AG04450 (cell line): Measurements from ENCODE around the gene ELAC1. TPM values are rescaled to one million over a fixed set of nuclear protein-coding genes. Genes with fewer than 3 reads are reported as not detected.
"Not testable (repeated sequence)": the region's sequence is repeated elsewhere in the genome, so short reads cannot be mapped to it uniquely, and the experiment has no call there.

Source experiments
- CTCF ChIA-PET: fragments of 300-600, 350-600 bp; formaldehyde crosslinking; extraction: SDS; loops from one replicate; lab custom pipeline; 2022; ENCODE audit warnings: antibody characterized with exemption, inconsistent platforms; lab: Charles Lee
- POLR2A ChIA-PET: fragments of 350-600 bp; formaldehyde crosslinking; extraction: SDS; loops from one replicate; lab custom pipeline; 2021; ENCODE audit warnings: antibody characterized with exemption, inconsistent platforms; lab: Yijun Ruan, JAX
- DNase-seq: peaks from one replicate; pipeline ENCODE4 v3.0.0-alpha.2; 2011; ENCODE audit warnings: low read depth, low spot score
- H3K27ac ChIP-seq: one replicate; pipeline ENCODE4 v1.5.1; 2012; ENCODE audit warnings: low read depth, low read length, control low read depth
- H3K27me3 ChIP-seq: one replicate; pipeline ENCODE4 v1.6.0; 2012; ENCODE audit warnings: low read length; ENCODE audit not compliant: control insufficient read depth, insufficient read depth
- H3K4me3 ChIP-seq: 2 replicates; pipeline ENCODE4 v1.5.1; 2011; ENCODE audit warnings: mild to moderate bottlenecking, low read depth, low read length, control low read depth
- H3K9me3 ChIP-seq: 2 replicates; pipeline ENCODE4 v1.5.1; 2012; ENCODE audit warnings: low read length; ENCODE audit not compliant: control insufficient read depth, insufficient read depth
- polyA plus RNA-seq: library from polyadenylated mRNA; depleted of rRNA; stranded (reverse); fragments of >200 nt; gene quantifications from 2 replicates; pipeline ENCODE4 v1.2.3, GENCODE V29; 2011
- TF ChIP-seq, protein P1 (sequence below): IDR thresholded peaks from 2 replicates; pipeline ENCODE4 v1.5.1; 2011; ENCODE audit warnings: low read depth, low read length, control low read depth, inconsistent platforms

ELAC1 gene
- polyA plus RNA-seq, 1 experiment: 9.1 TPM

DNA sequence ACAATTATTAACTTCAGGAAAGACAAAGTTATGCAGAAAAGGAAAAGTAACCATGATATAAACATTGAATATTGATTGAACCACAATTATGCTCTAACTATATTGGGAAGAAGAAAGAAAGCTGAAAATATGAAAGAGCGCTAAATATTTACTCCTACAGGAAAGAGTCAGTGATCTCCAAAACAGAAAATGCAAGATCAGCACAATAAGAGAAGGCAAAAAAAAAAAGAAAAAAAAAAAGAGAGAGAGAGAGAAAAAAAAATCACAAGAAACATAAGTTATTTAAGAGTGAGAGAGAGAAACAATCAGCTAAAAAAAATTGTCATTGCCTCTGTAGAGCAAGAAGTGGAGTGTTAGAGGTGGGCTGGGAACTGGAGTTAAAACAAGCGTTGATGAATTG is 28.9 kb upstream of the ELAC1 start:
- POLR2A ChIA-PET: no interaction called here
- Histone ChIP-seq H3K4me3 (no peak overlapping the region), H3K27ac (no peak overlapping the region), H3K27me3 (no peaks in the 10 kb centered on the region), H3K9me3 (no peaks in the 10 kb centered on the region)
- TF ChIP-seq, protein P1, sequence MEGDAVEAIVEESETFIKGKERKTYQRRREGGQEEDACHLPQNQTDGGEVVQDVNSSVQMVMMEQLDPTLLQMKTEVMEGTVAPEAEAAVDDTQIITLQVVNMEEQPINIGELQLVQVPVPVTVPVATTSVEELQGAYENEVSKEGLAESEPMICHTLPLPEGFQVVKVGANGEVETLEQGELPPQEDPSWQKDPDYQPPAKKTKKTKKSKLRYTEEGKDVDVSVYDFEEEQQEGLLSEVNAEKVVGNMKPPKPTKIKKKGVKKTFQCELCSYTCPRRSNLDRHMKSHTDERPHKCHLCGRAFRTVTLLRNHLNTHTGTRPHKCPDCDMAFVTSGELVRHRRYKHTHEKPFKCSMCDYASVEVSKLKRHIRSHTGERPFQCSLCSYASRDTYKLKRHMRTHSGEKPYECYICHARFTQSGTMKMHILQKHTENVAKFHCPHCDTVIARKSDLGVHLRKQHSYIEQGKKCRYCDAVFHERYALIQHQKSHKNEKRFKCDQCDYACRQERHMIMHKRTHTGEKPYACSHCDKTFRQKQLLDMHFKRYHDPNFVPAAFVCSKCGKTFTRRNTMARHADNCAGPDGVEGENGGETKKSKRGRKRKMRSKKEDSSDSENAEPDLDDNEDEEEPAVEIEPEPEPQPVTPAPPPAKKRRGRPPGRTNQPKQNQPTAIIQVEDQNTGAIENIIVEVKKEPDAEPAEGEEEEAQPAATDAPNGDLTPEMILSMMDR: no peak
- CTCF ChIA-PET: no interaction called here
- DNase-seq: no peak

DNA sequence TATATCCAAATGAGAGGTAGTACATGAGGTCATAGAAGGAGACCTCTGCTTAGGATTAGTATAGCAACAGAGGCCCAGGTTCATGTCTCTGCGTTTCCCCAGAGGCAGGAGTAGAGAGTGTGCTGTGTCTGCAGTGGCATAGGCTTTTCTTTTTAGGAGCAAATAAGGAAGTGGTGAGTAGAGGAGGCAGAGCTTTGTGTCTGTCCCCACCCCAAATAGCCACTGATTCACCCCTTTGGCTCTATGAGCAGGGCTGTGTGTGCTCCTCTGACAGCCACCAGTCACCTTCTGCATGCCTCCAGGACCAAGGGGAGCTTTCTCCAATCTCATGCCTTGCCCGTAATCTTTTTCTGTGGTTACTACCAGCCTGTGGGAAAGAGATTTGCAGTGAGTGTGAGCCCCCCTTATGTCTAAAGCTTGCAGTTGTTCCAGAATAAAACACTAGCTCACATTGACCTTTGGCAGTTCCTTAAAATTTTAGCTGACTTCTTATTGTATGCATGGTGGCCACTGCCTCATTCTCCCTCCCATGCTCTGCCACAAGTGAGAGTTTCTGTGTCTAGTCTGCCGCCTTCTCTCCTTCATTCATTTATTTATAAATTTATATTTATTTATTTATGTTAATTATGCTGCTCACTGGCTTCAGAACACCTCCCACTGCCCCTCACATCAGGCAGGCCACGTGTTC is 23.5 kb upstream of the ELAC1 start:
- Histone ChIP-seq H3K27me3 (no peaks in the 10 kb centered on the region), H3K4me3 (no peak overlapping the region), H3K27ac (peak overlapping the region; percentile 22), H3K9me3 (no peaks in the 10 kb centered on the region)
- ChIA-PET CTCF (no interaction called here), POLR2A (interaction anchor here (0.7 kb wide), 1 partner anchor 24 kb away, joined by 3 read pairs; the partner anchor contains the start of gene ELAC1)
- DNase-seq: no peak
- TF ChIP-seq, protein P1: no peak

DNA sequence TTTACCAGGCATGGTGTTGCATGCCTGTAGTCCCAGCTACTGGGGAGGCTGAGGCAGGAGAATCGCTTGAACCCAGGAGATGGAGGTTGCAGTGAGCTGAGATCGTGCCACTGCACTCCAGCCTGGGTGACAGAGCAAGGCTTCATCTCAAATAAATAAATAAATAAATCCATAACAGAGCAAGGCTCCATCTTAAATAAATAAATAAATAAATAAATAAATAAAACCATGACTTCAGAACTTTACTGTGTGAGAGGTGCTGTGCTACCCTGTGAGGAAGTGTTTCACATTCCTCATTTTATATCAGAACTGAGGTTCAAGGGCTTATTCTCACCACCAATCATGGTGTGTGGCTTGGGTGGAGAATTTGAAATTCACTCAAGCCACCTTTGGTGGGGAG is 21.9 kb upstream of the ELAC1 start:
- POLR2A ChIA-PET, H3K4me3 ChIP-seq, CTCF ChIA-PET, H3K27ac ChIP-seq, H3K27me3 ChIP-seq, H3K9me3 ChIP-seq, DNase-seq: not testable (repeated sequence)

DNA sequence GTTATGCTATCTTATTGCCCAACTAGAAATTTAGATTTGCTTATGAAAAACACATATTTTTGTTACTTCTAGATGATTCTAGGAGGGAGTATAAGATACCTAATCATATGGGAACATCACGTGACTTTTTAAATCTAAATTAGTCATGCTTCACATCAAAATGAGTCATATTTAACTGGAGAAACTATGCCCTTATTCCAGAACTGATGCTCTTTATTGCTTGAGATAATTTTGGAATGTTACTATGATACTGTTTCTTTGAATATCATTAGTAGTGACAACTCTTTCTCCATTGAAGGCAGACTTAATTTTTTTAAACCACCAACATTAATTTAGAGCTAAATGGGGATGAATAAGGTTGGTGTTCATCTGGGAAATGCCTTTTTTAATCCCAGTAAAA is 19.9 kb upstream of the ELAC1 start:
- Histone ChIP-seq H3K4me3 (no peak overlapping the region), H3K27ac (no peak overlapping the region), H3K9me3 (no peaks in the 10 kb centered on the region), H3K27me3 (no peaks in the 10 kb centered on the region)
- no peak for DNase-seq
- ChIA-PET CTCF (interaction anchor here (1.0 kb wide), 1 partner anchor 127 kb away, joined by 3 read pairs; no protein-coding TSS in a partner anchor), POLR2A (no interaction called here)
- TF ChIP-seq, protein P1: no peak

DNA sequence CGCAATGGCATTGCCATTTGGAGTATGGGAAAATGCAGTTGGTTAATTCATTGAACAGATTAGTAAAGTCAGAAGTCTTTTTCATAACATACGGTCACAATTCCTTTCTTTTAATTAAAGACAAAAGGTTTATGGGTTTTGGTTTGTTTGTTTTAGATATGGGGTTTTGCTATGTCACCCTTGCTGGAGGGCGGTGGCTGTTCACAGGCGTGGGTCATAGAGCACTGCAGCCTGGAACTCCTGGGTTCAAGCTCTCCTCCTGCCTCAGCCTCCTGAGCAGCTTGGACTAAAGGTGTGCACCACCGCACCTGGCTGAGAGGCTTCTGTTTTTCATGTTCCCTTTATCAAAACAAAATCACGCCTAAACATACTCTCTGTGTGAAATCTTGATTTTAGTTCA is 18.7 kb upstream of the ELAC1 start:
- Histone ChIP-seq H3K9me3 (no peaks in the 10 kb centered on the region), H3K27me3 (no peaks in the 10 kb centered on the region), H3K27ac (no peak overlapping the region), H3K4me3 (no peak overlapping the region)
- CTCF ChIA-PET: no interaction called here
- POLR2A ChIA-PET: no interaction called here
- no peak for DNase-seq
- TF ChIP-seq, protein P1: no peak
